Nephron (organoid): Measurements from ENCODE around the gene DENND4C.

Experiments used
- H3K27ac Mint-ChIP-seq, 3 experiments: 2 replicates each; pipeline ENCODE4 v1.8.0; 2020; ENCODE audit warnings: mixed read lengths in 3 of 3, mild to moderate bottlenecking in 2 of 3, moderate library complexity in 1 of 3
- H3K27me3 Mint-ChIP-seq: 2 replicates; pipeline ENCODE4 v1.8.0; 2021; ENCODE audit warnings: low read depth, mild to moderate bottlenecking, moderate library complexity, mixed read lengths
- H3K36me3 Mint-ChIP-seq: 2 replicates; pipeline ENCODE4 v1.8.0; 2020; ENCODE audit warnings: low read depth, mixed read lengths
- H3K4me1 Mint-ChIP-seq: 2 replicates; pipeline ENCODE4 v1.8.0; 2020; ENCODE audit warnings: mixed read lengths
- H3K4me3 Mint-ChIP-seq, 3 experiments: 2 replicates each; pipeline ENCODE4 v1.8.0; 2020; ENCODE audit warnings: mild to moderate bottlenecking in 3 of 3, mixed read lengths in 3 of 3, moderate library complexity in 2 of 3
- H3K9me3 Mint-ChIP-seq: 2 replicates; pipeline ENCODE4 v1.8.0; 2020; ENCODE audit warnings: mixed read lengths
- TF ChIP-seq, protein P1 (sequence below), 3 experiments: fragments of 200-600 bp; sonication (generic); IDR thresholded peaks; one replicate each; pipeline ENCODE4 v1.5.0; 2021; ENCODE audit warnings: antibody characterized with exemption in 3 of 3; ENCODE audit not compliant: unreplicated experiment in 3 of 3

Gene DENND4C

DNA sequence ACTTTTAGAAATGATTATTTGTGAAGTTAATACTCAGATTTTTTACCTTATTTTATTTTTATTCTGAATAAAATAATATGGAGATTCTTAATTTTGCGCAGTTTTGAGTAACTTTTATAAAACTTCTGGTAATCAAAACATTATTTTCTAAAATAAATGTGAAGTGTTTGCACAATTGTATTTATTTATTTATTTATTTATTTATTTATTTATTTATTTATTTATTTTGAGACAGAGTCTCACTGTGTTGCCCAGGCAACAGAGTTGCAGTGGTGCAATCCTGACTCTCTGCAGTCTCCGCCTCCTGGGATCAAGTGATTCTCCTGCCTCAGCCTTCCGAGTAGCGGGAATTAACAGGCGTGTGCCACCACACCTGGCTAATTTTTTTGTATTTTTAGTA, 76.1 kb downstream of the DENND4C start:
- H3K4me3 Mint-ChIP-seq, result no peak overlapping the region
- TF ChIP-seq, protein P1, sequence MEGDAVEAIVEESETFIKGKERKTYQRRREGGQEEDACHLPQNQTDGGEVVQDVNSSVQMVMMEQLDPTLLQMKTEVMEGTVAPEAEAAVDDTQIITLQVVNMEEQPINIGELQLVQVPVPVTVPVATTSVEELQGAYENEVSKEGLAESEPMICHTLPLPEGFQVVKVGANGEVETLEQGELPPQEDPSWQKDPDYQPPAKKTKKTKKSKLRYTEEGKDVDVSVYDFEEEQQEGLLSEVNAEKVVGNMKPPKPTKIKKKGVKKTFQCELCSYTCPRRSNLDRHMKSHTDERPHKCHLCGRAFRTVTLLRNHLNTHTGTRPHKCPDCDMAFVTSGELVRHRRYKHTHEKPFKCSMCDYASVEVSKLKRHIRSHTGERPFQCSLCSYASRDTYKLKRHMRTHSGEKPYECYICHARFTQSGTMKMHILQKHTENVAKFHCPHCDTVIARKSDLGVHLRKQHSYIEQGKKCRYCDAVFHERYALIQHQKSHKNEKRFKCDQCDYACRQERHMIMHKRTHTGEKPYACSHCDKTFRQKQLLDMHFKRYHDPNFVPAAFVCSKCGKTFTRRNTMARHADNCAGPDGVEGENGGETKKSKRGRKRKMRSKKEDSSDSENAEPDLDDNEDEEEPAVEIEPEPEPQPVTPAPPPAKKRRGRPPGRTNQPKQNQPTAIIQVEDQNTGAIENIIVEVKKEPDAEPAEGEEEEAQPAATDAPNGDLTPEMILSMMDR (IDR thresholded peaks at IDR 0.05; ENCODE audit: unreplicated experiment in 3 of 3), result no peak
- no peaks in the 10 kb centered on the region for H3K9me3 Mint-ChIP-seq
- peaks cover 44% of the 10 kb centered on the region for H3K36me3 Mint-ChIP-seq
- H3K27me3 Mint-ChIP-seq, result no peaks in the 10 kb centered on the region
- H3K27ac Mint-ChIP-seq, result no peak overlapping the region
- no peaks in the 10 kb centered on the region for H3K4me1 Mint-ChIP-seq

DNA sequence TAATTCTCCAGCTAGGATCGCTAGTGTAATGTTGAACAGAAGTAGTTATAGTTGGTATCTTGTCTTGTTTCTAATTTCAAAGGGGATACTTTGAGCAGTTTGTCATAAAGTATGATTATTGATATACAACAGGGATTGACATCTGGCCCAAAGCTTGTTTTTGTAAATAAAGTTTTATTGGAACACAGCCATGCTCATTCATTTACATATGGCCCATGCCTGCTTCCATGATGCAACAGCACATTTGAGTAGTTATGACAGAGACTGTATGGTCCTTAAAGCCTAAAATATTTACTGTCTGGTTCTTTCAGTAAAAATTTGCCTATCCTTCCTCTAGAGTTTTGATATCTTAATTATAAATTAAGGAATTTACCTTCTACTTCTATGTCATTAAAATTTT, 79.8 kb downstream of the DENND4C start:
- Mint-ChIP-seq H3K4me1 (no peaks in the 10 kb centered on the region), H3K9me3 (no peaks in the 10 kb centered on the region), H3K4me3 (no peak overlapping the region), H3K27me3 (no peaks in the 10 kb centered on the region), H3K27ac (no peak overlapping the region), H3K36me3 (peaks cover 39% of the 10 kb centered on the region)
- TF ChIP-seq, protein P1 (IDR thresholded peaks at IDR 0.05; ENCODE audit: unreplicated experiment in 3 of 3), result no peak

DNA sequence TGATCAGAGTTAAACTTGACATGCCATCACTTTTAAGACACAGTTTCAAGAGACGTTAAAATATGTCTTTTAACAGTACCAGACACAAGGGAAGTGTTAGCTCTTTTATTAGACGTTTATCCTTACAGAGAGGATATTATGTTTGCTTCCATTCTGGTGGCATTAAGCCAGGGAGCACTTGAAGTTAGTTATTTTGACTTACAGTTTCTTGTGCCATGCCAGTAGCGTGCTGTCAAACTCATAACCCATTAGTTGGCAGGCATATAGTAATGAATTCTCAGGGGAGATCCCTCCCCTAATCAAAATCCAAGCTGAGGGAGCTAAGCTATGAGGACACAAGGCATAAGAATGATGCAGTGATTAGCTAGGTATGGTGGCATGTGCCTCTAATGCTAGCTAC, 83.1 kb downstream of the DENND4C start:
- Mint-ChIP-seq H3K27me3 (no peaks in the 10 kb centered on the region), H3K9me3 (no peaks in the 10 kb centered on the region), H3K27ac (no peak overlapping the region), H3K36me3 (peaks cover 40% of the 10 kb centered on the region), H3K4me3 (no peak overlapping the region), H3K4me1 (no peaks in the 10 kb centered on the region)
- TF ChIP-seq, protein P1 (IDR thresholded peaks at IDR 0.05; ENCODE audit: unreplicated experiment in 3 of 3), result no peak

DNA sequence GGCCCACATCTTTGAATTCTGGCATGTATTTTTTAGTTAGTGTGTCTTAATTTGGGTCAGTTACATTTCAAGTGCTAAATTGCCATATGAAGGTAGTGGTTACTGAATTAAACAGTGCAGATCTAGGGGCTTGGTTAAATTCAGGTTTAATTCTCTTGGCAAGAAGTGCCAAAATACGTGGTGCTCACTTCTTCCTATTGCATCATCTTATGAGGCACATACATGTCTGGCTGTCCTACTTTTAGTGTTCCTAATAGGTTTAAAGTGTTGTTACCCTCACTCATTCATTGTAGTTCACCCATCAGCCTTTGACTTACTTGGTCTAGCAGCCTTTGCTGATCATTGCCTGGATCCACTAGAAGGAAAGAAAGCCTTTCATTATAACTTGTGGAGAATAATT, 90.0 kb downstream of the DENND4C start:
- Mint-ChIP-seq H3K27ac (no peak overlapping the region), H3K4me1 (no peaks in the 10 kb centered on the region), H3K9me3 (no peaks in the 10 kb centered on the region), H3K27me3 (no peaks in the 10 kb centered on the region), H3K36me3 (peaks cover 63% of the 10 kb centered on the region), H3K4me3 (no peak overlapping the region)
- TF ChIP-seq, protein P1 (IDR thresholded peaks at IDR 0.05; ENCODE audit: unreplicated experiment in 3 of 3), result no peak

DNA sequence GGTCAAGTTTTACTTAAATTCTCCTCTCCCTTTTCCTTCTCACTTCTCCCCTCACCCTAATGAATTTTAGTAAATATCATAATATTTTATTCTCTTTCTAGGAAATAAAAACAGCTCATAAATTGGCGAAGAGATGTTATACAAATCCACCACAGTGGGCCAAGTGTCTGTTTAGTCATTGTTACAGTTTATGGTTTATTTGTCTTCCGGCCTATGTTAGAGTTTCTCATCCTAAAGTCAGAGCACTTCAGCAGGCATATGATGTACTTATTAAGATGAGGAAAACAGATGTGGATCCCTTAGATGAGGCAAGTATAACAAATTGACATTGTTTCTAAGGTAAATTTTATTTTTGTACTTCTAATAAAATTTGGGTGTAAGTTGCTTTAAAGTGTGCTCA, 101.4 kb downstream of the DENND4C start:
- Mint-ChIP-seq H3K27ac (no peak overlapping the region), H3K27me3 (no peaks in the 10 kb centered on the region), H3K4me3 (no peak overlapping the region), H3K9me3 (no peaks in the 10 kb centered on the region), H3K4me1 (no peaks in the 10 kb centered on the region), H3K36me3 (peaks cover 63% of the 10 kb centered on the region)
- TF ChIP-seq, protein P1 (IDR thresholded peaks at IDR 0.05; ENCODE audit: unreplicated experiment in 3 of 3), result no peak

GRCh38 chr9:19336166-19336565, 105.7 kb downstream of the DENND4C start:
- H3K27ac Mint-ChIP-seq, result no peak overlapping the region

More at GRCh38 chr9:19336166-19336565, 105.7 kb downstream of the DENND4C start:
- Mint-ChIP-seq H3K9me3 (no peaks in the 10 kb centered on the region), H3K36me3 (peaks cover 64% of the 10 kb centered on the region), H3K4me3 (no peak overlapping the region), H3K4me1 (no peaks in the 10 kb centered on the region), H3K27me3 (no peaks in the 10 kb centered on the region)
- TF ChIP-seq, protein P1 (IDR thresholded peaks at IDR 0.05; ENCODE audit: unreplicated experiment in 3 of 3), result no peak
